Measurements from ENCODE around the gene WRNIP1.

The WRNIP1 gene

GRCh38 chr6:2830183-2830582, 65.0 kb downstream of the WRNIP1 start:
- H3K27me3 ChIP-seq: no peaks in the 10 kb centered on the region
- H3K4me1 ChIP-seq (ENCODE audit: control insufficient read depth in 1 of 2, insufficient read depth in 1 of 2, low read depth in 1 of 2, low read length in 1 of 2): peaks cover 35 to 47% of the 10 kb centered on the region in 2 experiments
- TF ChIP-seq CTCF (IDR thresholded peaks at IDR 0.05): no peak
- peak overlapping the region; percentile 32 for H3K27ac ChIP-seq
- no peaks in the 10 kb centered on the region for H3K9me3 ChIP-seq
- H3K4me3 ChIP-seq (ENCODE audit: low read depth in 1 of 2, low read length in 1 of 2): no peak overlapping the region
- H3K36me3 ChIP-seq: peaks cover 36% of the 10 kb centered on the region

DNA sequence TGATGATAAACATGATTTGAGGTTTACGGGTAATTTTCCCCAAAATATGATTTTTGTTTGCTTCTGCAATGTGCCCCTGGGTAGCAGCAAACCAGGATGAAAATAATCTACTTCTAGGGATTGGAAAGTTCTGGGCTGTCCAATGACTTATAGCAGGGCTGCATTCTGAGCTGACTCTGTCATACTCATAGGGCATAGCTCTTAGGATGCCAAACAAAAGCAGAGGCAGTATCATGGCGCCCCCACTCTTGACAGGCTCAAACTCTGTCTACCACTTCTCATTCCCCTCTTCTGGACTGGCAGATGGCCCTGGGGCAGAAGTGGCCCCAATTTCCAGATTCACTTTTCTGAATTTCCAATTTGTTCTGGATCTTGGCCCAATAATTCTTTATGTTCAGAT, 66.2 kb downstream of the WRNIP1 start:
- H3K9me3 ChIP-seq: no peaks in the 10 kb centered on the region
- no peak for TF ChIP-seq CTCF (IDR thresholded peaks at IDR 0.05)
- peak overlapping the region; percentile 57 for H3K27ac ChIP-seq
- H3K4me1 ChIP-seq (ENCODE audit: control insufficient read depth in 1 of 2, insufficient read depth in 1 of 2, low read depth in 1 of 2, low read length in 1 of 2): peaks cover 44 to 52% of the 10 kb centered on the region in 2 experiments
- H3K36me3 ChIP-seq: peaks cover 48% of the 10 kb centered on the region
- H3K4me3 ChIP-seq (ENCODE audit: low read depth in 1 of 2, low read length in 1 of 2): no peak overlapping the region
- no peaks in the 10 kb centered on the region for H3K27me3 ChIP-seq

GRCh38 chr6:2834262-2834661, 69.1 kb downstream of the WRNIP1 start:
- Histone ChIP-seq H3K9me3 (no peaks in the 10 kb centered on the region), H3K4me3 (ENCODE audit: low read depth in 1 of 2, low read length in 1 of 2) (no peak overlapping the region), H3K36me3 (peaks cover 77% of the 10 kb centered on the region), H3K27me3 (no peaks in the 10 kb centered on the region), H3K27ac (peak overlapping the region; percentile 96), H3K4me1 (ENCODE audit: control insufficient read depth in 1 of 2, insufficient read depth in 1 of 2, low read depth in 1 of 2, low read length in 1 of 2) (peaks cover 72 to 81% of the 10 kb centered on the region in 2 experiments)
- TF ChIP-seq CTCF (IDR thresholded peaks at IDR 0.05): no peak
